Stimulated activated CD8-positive, alpha-beta memory T cell treated with anti-CD3 and anti-CD28 coated beads, Interleukin-15, amount 100 ng/mL, for 4 hours (primary cell): ENCODE data around the gene RCAN3.

ENCODE experiments used
- DNase-seq, 2 donors: peaks; one replicate each; pipeline ENCODE4 v3.0.0-alpha.2; 2020; ENCODE audit warnings: low read depth in 2 of 2

Gene RCAN3

DNA sequence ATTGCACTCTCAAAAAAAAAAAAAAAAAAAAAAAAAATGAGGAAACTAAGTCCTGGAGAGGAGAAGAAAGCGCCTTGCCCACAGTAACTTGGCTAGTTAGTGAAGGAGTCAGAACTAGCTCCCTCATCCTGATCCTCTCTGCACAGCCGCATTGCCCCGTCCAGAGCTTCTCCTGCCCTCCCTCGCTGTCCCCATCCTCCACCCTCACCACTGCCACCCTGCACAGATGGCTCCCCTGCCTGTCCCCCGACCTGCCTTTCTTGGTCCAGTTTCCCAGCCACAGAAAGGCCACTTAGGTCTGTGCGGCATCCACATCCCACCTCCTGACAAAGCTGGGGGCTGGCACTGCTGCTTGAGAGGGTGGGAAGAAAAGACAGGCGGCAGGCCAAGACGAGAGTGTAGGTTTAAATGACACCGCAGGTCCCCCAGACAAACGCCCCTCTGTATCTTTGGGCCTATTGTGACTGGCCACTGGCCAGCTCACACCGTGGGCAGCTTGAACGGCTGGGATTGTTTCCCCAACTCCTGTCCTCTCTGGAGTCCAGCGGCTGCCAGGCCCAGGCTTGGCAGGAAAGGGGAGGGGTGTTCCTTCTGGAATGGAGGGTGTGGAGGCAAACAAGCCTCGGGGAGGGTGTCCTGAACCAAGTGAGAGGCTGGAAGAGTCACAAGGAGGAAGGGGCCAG is 73.4 kb downstream of the RCAN3 start:
- no peak for DNase-seq

DNA sequence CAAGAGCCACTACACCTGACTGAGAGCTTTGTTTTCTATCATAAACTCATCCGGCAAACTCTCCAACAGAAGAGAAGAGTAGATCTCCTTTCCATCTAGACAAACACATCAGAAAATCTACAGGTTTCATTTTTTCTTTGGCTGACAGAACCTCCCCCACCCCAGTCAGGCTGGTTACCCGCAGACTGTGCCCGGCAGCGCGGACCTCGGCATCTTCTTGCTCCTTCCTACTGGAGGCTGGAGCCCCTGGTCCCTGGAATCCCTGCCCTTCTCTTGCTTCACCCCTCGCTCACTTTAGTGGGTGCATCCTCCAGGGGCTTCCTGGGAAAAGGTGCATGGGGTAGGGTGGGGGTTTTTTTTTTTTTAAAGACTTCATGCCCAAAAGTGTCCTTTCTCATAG is 76.2 kb downstream of the RCAN3 start:
- DNase-seq: no peak

DNA sequence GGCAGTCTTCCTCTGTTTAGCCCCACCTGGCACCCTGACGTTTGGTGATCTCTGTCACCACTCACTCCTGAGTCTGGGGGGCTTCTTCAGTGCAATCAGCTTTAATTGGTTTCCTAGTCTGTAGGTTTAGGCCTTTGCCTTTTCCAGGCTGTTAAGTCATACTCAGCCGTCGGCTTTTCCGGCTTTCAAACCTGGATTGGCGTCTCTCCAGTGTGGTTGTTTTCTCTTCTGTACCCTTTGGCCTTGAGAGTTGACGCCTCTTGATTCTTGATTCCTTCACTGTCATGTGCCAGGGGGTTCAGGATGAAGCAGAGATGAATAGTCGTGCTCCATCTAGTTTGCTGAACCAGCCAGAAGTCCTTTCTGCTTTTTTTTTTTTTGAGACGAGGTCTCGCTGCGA is 78.1 kb downstream of the RCAN3 start:
- DNase-seq: no peak

DNA sequence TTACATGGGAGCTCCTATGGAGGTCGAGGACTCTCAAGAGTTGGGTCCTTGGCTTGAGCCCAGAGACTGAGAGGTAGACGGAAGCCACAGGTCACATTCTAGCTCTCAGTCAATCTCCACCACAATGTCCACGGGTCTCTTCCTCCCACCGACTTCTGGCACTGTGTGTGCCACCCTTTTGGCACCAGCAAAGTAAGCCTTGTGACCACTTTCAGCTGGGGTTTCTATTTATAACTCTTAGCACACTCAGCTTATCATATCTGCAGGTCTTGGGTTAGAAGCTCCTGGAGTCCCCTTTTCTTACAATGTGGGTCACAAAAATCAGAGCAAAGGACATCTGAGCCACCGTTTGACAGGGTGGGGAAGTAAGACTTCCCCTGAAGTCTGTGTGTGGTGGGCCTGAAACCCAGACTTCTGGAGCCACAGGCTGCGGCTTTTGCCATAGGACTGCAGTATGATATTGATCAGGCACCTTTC is 81.6 kb downstream of the RCAN3 start:
- DNase-seq: no peak

DNA sequence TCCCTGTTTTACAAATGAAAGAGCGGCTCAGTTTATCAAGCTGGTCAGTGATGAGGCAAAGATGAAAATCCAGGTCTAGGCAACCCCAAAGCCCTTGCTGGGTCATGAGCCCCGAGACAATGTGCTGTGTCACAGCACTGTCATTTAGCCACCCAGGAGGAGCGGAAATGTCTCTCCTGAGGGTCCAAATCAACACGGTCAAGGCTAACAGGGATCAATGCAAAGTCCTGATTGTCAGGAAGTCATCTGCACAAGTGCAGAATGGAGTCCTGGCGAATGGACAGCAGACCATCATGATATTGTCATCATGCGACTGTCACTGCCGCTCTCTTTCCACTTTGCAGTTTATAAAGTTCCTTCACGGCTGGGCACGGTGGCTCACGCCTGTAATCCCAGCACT is 83.5 kb downstream of the RCAN3 start:
- DNase-seq: no peak

DNA sequence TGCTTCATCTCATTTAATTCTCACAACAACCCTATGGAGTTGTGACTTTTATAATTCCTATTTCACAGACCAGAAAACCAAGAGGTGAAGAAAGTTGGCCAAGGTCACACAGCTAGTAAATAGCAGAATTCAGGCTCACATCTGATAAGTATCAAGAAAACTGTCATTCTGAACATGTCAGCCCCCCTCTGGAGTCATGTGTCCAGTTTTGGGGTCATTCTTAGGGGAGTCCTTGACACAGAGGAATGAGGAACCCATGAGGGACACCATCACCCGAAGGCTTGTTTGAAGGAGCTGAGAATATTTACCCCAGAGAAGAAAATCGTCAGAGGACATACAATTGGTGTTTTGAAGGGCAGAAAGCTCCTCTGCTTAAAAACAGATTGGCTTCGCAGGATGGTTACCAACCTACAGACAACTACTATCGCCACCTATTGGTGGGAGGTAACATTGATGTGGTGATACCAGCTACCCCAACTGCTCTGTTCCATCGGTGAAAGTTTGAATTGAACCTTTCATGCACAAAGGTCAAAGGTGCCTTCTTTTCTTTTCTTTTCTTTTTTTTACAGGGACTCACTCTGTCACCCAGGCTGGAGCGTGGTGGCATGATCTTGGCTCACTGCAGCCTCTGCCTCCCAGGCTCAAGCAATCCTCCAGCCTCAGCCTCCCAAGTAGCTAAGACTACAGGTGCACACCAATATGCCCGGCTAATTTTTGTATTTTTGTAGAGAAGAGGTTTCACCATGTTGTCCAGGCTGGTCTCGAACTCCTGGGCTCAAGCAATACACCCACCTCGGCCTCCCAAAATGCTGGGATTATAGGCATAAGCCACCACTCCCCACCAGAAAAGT is 84.6 kb downstream of the RCAN3 start:
- peak in 1 of 2 donors; percentile 37 for DNase-seq

DNA sequence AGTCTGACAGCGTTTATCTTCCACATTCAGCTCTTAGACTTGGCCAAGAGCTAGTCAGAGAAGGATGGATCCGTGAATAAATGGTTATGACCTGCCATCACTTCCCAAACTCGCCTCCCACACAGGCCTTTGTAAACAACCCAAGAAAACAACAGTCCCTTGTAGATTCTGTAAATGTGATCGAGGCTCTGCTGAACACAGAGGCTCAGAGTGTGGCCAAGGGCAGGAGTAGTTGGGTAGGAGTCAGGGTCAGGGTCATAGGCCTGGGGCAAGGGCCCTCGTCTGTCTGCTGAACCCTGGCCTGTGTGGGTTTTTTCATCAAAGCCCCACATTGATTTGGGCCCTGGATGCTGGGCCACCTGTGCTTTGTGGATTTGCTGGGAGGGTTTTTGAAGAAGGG is 85.9 kb downstream of the RCAN3 start:
- no peak for DNase-seq

DNA sequence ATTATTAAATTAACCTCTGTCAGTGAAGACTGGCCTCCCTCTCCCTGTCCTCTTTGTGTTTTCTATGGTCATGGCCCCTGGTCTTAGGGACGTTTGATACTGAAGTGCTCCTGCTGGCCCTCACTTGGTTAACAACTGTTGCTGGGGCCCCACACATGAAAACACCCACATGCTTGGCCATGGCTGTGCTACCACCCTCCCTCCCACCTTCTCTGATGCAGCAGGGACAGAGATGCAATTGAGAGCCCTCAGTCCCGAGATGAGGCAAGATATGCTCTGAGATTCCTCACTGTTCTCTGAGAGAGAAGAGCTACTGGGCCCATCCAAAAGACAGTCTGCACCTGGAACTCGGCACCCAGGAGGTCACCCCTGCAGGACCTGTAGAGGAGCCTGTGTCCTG is 86.6 kb downstream of the RCAN3 start:
- DNase-seq: no peak
